Putamen (tissue), 1 donor: ENCODE data around the gene AFF3.

Source experiments
- DNase-seq: peaks from one replicate; pipeline ENCODE4 v3.0.0-alpha.2; 2016; ENCODE audit warnings: low spot score

Gene AFF3

DNA sequence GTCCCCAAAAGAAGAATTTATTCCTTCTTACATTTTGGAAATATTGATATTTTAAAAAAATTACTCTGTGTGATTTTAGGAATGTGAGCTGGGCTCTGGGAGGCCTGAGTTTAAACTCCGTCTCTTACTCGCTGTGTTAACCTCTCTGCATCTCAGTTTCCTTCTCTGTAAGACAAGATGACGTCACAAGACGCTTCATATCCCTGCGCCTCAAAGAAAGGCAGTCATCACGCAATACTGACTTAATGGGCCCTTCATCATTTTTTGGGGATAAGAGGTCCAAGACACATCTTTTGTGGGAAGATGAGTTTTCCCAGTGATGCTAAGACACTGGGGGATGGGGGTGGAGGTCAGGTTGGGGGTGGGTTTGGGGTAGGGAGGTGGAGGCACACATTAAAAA lies 320.4 kb downstream of the AFF3 start:
- no peak for DNase-seq

DNA sequence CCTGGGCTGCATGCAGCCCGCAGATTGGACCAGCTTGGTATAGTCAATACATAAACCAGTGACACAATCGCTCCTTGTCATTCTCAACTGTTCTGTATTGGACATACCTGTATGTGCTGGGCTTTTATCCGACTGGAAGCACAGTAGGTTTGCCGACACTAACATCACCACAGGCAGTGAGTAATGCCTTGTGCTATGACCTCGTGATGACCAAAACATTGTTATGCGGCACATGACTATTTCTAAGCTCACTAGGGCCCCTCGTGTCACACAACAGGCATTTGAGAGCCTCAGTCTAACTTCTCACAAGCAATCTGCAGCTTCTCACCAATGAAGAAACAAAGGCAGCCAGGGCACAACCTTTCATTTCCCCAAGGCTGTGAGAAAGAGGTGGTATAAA lies 320.8 kb downstream of the AFF3 start:
- DNase-seq: no peak

DNA sequence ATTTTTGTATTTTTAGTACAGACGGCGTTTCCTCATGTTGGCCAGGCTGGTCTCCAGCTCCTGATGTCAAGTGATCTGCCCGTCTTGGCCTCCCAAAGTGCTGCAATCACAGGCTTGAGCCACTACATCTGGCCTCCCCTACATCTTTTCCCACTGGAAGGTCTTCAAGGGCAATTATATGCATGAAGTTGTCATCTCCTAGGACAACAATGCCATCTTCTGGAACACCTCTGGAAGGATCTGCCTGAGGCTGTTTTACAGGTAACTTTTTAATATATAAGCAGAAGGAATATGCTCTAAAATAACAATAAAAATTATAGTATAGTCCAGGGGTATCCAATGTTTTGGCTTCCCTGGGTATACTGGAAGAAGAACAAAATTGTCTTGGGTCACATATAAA lies 321.4 kb downstream of the AFF3 start:
- DNase-seq: no peak

GRCh38 chr2:99819766-99820165 lies 322.6 kb downstream of the AFF3 start:
- DNase-seq: no peak

GRCh38 chr2:99818842-99819241 lies 323.5 kb downstream of the AFF3 start:
- no peak for DNase-seq

DNA sequence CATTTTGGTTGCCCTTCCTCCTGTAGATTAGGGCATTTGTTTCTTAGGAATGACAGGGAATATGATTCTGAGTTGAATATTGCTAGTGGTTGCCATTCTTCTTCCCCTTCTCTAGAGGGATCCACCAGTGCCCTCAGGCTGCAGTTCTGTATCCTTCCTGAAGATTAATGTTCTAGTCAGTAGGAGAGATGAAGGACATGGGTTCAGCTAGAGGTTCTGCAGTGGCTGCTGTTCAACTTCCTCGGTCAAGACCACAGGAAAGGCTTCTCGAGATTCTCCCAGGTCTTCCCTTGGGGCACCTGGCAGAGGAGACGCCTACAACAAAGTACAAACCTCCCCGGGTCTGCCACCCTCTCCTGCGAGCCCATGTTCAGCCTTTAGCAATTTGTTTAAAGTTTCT lies 325.5 kb downstream of the AFF3 start:
- DNase-seq: no peak

DNA sequence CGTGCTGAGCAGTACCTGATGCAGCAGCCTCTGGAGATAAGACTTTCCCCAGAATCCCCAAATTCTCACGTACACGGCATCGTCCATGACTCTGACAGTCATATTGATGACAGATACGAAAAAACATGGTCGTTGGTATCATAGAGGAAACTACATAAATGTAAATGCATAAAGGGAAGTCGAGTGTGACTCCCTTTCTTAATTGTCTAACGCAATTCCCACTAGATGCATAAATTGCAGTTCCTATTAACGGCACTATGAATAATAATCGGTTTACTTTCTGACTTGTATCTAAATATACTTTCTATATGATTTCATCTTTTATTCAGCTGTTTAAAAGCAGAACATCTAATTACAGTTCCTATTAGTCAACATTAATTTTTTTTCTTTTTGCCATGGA lies 330.0 kb downstream of the AFF3 start:
- no peak for DNase-seq

DNA sequence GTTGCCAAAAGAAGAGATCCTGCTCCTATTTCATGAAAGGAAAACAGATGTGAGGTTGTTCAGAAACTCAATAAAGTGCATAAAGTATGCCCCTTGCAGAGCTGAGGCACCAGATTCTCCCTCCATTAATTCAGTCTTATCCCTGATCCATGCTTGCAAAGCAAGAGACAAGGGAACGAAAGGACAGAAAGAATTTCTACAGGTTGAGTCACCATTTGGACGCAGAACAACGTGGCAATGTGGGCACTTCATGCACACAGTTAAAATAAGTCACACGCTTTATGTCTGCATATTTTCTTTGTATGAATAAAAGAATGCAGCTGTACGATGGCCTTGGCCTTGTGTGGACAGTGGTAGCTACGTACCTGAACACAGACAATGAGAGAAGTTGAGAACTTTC lies 330.8 kb downstream of the AFF3 start:
- no peak for DNase-seq

GRCh38 chr2:99810225-99810624 lies 332.2 kb downstream of the AFF3 start:
- DNase-seq: no peak

GRCh38 chr2:99809259-99809900 lies 333.0 kb downstream of the AFF3 start:
- DNase-seq: no peak

GRCh38 chr2:99808361-99809200 lies 333.8 kb downstream of the AFF3 start:
- no peak for DNase-seq

DNA sequence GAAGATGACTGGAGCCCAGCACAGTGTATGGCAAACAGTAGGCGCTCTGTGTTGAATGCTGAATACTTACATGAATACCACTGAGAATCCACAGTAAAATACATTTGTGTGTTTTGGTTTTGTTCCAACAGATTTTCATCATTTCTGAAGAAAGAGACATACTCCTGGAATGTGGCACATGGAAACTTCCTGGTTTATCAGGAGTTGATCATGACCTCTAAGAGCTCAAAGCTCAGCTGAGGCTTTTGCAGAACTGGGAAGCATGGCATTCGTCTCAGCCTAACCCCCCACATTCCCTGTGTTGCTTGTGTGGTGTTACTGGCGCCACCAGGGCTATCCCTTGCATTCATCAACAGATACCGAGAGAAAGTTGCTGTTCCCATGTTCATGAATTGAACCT lies 335.6 kb downstream of the AFF3 start:
- no peak for DNase-seq

- DNase-seq: no peak
Observed at GRCh38 chr2:99805930-99806476, 336.4 kb downstream of the AFF3 start.

DNA sequence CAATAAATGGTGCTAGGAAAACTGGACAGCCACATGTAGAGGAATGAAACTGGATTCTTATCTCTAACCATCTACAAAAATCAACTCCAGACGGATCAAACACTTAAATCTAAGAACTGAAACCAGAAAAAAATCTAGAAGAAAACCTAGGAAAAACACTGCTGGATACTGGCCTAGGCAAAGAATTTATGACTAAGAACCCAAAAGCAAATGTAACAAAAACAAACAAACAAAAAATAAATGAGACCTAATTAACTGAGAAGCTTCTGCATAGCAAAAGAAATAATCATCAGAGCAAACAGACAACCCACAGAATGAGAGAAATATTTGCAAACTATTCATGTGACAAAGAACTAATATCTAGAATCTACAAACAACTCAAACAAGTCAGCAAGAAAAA lies 338.5 kb downstream of the AFF3 start:
- no peak for DNase-seq

GRCh38 chr2:99802734-99803133 lies 339.7 kb downstream of the AFF3 start:
- no peak for DNase-seq

DNA sequence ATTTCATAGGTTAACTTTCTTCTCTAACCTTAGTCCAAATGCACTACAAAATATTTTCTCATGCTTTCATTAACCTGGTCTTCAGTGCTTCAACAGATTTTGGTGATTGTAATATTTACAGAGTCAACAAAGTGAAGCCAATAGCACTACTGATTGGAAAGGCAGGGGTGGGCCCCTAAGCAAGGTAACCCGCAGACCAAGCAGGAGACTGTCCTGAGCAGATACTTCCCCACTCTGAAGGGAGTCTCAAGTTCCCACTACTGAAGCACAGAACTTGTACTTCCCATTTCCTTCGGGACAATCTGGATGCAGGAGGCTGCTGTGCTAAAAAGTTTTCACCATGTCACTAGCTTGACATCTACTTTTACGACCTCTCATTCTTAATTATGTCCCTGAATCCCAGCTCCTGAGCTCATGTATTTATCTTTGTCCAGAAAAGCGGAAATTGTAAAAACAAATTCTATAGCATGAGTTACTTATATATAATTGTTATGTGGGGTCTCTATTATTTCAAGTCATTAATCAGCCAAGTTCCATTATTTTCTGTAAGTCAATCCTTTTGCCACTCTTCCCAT lies 341.0 kb downstream of the AFF3 start:
- no peak for DNase-seq

DNA sequence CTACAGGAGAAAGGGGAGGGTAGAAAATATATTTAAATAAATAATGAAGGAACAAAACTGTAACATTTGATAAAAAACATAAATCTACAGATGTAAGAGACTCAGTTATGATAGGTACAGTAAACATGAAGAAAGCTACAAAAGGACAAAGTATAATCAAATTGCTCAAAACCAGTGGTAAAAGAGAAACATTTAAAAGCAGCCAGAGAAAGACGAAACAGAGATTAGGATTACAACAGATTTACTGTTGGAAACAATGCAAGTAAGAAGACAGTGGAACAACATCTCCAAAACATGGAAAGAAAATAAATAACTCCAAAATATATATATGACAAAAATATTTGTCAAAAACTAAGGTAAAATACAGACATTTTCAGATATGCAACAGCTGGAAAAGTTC lies 344.9 kb downstream of the AFF3 start:
- DNase-seq: no peak

- DNase-seq: no peak
Observed at GRCh38 chr2:99794414-99794813, 348.0 kb downstream of the AFF3 start.

GRCh38 chr2:99793022-99793421 lies 349.4 kb downstream of the AFF3 start:
- DNase-seq: no peak

- DNase-seq: no peak
Observed at GRCh38 chr2:99789849-99790248, 352.5 kb downstream of the AFF3 start.

- DNase-seq: no peak
Observed at GRCh38 chr2:99787769-99788382, 354.5 kb downstream of the AFF3 start.

DNA sequence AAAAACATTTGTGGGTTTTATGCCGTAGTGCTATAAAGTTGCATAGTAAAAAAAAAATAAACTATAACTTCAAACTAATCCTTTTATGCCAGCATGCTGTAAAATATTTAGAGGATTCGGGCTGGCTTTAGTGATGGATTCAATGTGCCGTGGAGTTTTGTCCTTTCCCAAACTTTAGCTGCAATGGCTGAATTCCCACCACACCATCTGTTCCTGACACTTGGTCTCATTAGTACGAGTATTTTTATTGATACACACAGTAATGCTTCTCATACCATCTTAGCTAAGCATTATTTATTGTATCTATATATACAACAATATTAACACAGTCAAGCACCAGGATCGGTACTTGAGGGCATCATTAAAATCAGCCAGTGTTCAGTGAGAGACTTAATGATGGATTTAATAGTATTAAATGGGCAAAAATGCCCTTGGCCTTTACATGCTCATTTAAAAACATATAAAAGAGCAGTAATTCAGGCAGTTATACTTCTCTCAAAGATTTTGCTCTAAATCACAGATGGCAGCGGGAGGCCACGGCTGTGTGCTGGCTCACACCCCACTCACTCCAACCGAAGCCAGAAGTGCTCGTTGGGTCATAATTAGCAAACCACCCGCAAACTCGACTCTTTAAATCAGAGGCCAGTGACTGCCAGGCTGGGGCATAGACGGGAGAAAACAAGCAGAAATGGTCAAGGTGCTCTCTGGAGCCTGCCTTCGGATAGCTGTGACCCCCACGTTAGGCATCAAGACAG lies 355.6 kb downstream of the AFF3 start:
- no peak for DNase-seq
